GM19025 (cell line): ENCODE measurements around the gene PRR13.
"Not testable (repeated sequence)": the region's sequence is repeated elsewhere in the genome, so short reads cannot be mapped to it uniquely, and the experiment has no call there.

ENCODE experiments used
- ATAC-seq: cut with Tn5 transposase; IDR thresholded peaks from one replicate; pipeline ENCODE4 v1.9.1; 2021; ENCODE audit warnings: mild to moderate bottlenecking, low read depth, moderate library complexity; ENCODE audit not compliant: unreplicated experiment

The PRR13 gene

GRCh38 chr12:53431187-53431586 is 10.3 kb upstream of the PRR13 start:
- ATAC-seq = no peak

- not testable (repeated sequence) for ATAC-seq
These were observed 6.2 kb upstream of the PRR13 start for GRCh38 chr12:53435326-53435725.

- not testable (repeated sequence) for ATAC-seq
These were observed 2.0 kb upstream of the PRR13 start for GRCh38 chr12:53439582-53439981.

- no peak for ATAC-seq
These were observed 2.4 kb downstream of the PRR13 start for GRCh38 chr12:53443955-53444354.

- not testable (repeated sequence) for ATAC-seq
These were observed 3.2 kb downstream of the PRR13 start for GRCh38 chr12:53444593-53445325.

GRCh38 chr12:53450936-53451335 is 9.4 kb downstream of the PRR13 start:
- ATAC-seq = no peak

GRCh38 chr12:53451661-53452158 is 10.2 kb downstream of the PRR13 start, which contains the start of gene PCBP2:
TSS of gene PCBP2 (plus strand) at chr12:53452102. CDS start at chr12:53454801, 2,699 bp downstream.
- ATAC-seq = peak; percentile 95

- ATAC-seq = no peak
These were observed 10.9 kb downstream of the PRR13 start for GRCh38 chr12:53452159-53453077.

GRCh38 chr12:53453953-53454640 is 12.6 kb downstream of the PRR13 start:
- ATAC-seq = no peak

- no peak for ATAC-seq
These were observed 13.2 kb downstream of the PRR13 start for GRCh38 chr12:53454707-53455106.

- no peak for ATAC-seq
These were observed 15.3 kb downstream of the PRR13 start for GRCh38 chr12:53456654-53457366.

- ATAC-seq = no peak
These were observed 17.6 kb downstream of the PRR13 start for GRCh38 chr12:53459097-53459496.

- ATAC-seq = no peak
These were observed 19.5 kb downstream of the PRR13 start for GRCh38 chr12:53461059-53461458.

GRCh38 chr12:53461591-53461990 is 20.1 kb downstream of the PRR13 start:
- no peak for ATAC-seq

- ATAC-seq = no peak
These were observed 21.4 kb downstream of the PRR13 start for GRCh38 chr12:53462935-53463334.

- no peak for ATAC-seq
These were observed 22.4 kb downstream of the PRR13 start for GRCh38 chr12:53463802-53464560.

- no peak for ATAC-seq
These were observed 23.3 kb downstream of the PRR13 start for GRCh38 chr12:53464685-53465418.

GRCh38 chr12:53465679-53466078 is 24.1 kb downstream of the PRR13 start:
- ATAC-seq = no peak

GRCh38 chr12:53466640-53467039 is 25.1 kb downstream of the PRR13 start:
- no peak for ATAC-seq
